Neural cell (in vitro differentiated cells): ENCODE results near the gene OVOL3. TPM values are rescaled to one million over a fixed set of nuclear protein-coding genes. Genes with fewer than 3 reads are reported as not detected.

Experiments
- H2AFZ ChIP-seq: fragments of 200-600, 300-800 bp; sonication (generic), shearing (Covaris generic); 2 replicates; pipeline ENCODE4 v1.6.0; 2014; ENCODE audit warnings: low read depth, mild to moderate bottlenecking, antibody characterized with exemption, low read length, moderate library complexity
- H3F3A ChIP-seq: fragments of 200-600 bp; shearing (Covaris generic); 2 replicates; pipeline ENCODE4 v1.6.1; 2016; ENCODE audit warnings: mild to moderate bottlenecking, moderate library complexity, mixed read lengths, antibody characterized with exemption, low read length; ENCODE audit not compliant: insufficient read depth, poor library complexity, severe bottlenecking
- H3K27ac ChIP-seq: fragments of 200-600, 300-800 bp; sonication (generic), shearing (Covaris generic); 2 replicates; pipeline ENCODE4 v1.5.1; 2014; ENCODE audit warnings: mild to moderate bottlenecking, low read length, moderate library complexity
- H3K27me3 ChIP-seq: fragments of 300-800, 200-600 bp; sonication (generic), shearing (Covaris generic); 2 replicates; pipeline ENCODE4 v1.6.0; 2014; ENCODE audit warnings: mild to moderate bottlenecking, low read depth, low read length, moderate library complexity; ENCODE audit not compliant: insufficient read depth
- H3K36me3 ChIP-seq: fragments of 300-800, 200-600 bp; sonication (generic), shearing (Covaris generic); 2 replicates; pipeline ENCODE4 v1.5.1; 2014; ENCODE audit warnings: mild to moderate bottlenecking, antibody characterized with exemption, low read length, moderate library complexity; ENCODE audit not compliant: insufficient read depth
- H3K4me2 ChIP-seq: fragments of 300-800, 200-600 bp; sonication (generic), shearing (Covaris generic); 2 replicates; pipeline ENCODE4 v1.6.0; 2014; ENCODE audit warnings: mild to moderate bottlenecking, low read length
- H3K4me3 ChIP-seq: fragments of 300-800, 200-600 bp; sonication (generic), shearing (Covaris generic); 2 replicates; pipeline ENCODE4 v1.5.1; 2014; ENCODE audit warnings: mild to moderate bottlenecking, low read length, moderate library complexity
- H3K79me2 ChIP-seq: fragments of 200-600 bp; shearing (Covaris generic); replicated peaks from 2 replicates; pipeline ENCODE4 v1.6.0; 2014; ENCODE audit warnings: mild to moderate bottlenecking, low read length, moderate library complexity; ENCODE audit not compliant: insufficient read depth
- H3K9ac ChIP-seq: fragments of 300-800, 200-600 bp; sonication (generic), shearing (Covaris generic); 2 replicates; pipeline ENCODE4 v1.6.1; 2016; ENCODE audit warnings: mild to moderate bottlenecking, low read length, mixed read lengths
- H3K9me2 ChIP-seq: fragments of 200-600 bp; shearing (Covaris generic); 2 replicates; pipeline ENCODE4 v1.6.1; 2016; ENCODE audit warnings: mild to moderate bottlenecking, low read length, mixed read lengths; ENCODE audit not compliant: insufficient read depth
- H3K9me3 ChIP-seq: fragments of 200-600, 300-800 bp; sonication (generic), shearing (Covaris generic); 2 replicates; pipeline ENCODE4 v1.6.1; 2016; ENCODE audit warnings: mild to moderate bottlenecking, mixed run types, low read length, moderate library complexity, mixed read lengths
- H4K20me1 ChIP-seq: fragments of 200-600 bp; shearing (Covaris generic); 2 replicates; pipeline ENCODE4 v1.6.1; 2016; ENCODE audit warnings: mild to moderate bottlenecking, mixed run types; ENCODE audit not compliant: insufficient read depth
- CTCF ChIP-seq: fragments of 450-650 bp; IDR thresholded peaks from 2 replicates; pipeline ENCODE4 v1.5.1; 2014; ENCODE audit warnings: antibody characterized with exemption, mild to moderate bottlenecking, moderate library complexity; ENCODE audit not compliant: poor library complexity, severe bottlenecking
- EP300 ChIP-seq: fragments of 450-650 bp; conservative IDR thresholded peaks from 2 replicates; pipeline ENCODE4 v1.6.1; 2014; ENCODE audit warnings: antibody characterized with exemption, mild to moderate bottlenecking, moderate library complexity; ENCODE audit not compliant: poor library complexity, severe bottlenecking
- EZH2 ChIP-seq: fragments of 200-600, 300-800 bp; shearing (Covaris generic), sonication (generic); IDR thresholded peaks from 2 replicates; pipeline ENCODE4 v1.6.1; 2014; ENCODE audit warnings: antibody characterized with exemption, low read length, borderline replicate concordance, mild to moderate bottlenecking; ENCODE audit not compliant: insufficient read depth, poor library complexity, severe bottlenecking
- MXI1 ChIP-seq: fragments of 450-650 bp; conservative IDR thresholded peaks from 2 replicates; pipeline ENCODE4 v1.6.1; 2014; ENCODE audit warnings: antibody characterized with exemption, mild to moderate bottlenecking; ENCODE audit not compliant: poor library complexity, severe bottlenecking
- POLR2AphosphoS5 ChIP-seq: IDR thresholded peaks from 2 replicates; pipeline ENCODE4 v1.6.1; 2012
- RAD21 ChIP-seq: fragments of 450-650 bp; conservative IDR thresholded peaks from 2 replicates; pipeline ENCODE4 v1.6.1; 2014; ENCODE audit warnings: antibody characterized with exemption, mild to moderate bottlenecking, moderate library complexity
- REST ChIP-seq: IDR thresholded peaks from 2 replicates; pipeline ENCODE4 v1.6.1; 2012; ENCODE audit warnings: borderline replicate concordance
- SMC3 ChIP-seq: fragments of 450-650 bp; conservative IDR thresholded peaks from 2 replicates; pipeline ENCODE4 v1.6.1; 2014; ENCODE audit warnings: antibody characterized with exemption, mild to moderate bottlenecking, moderate library complexity; ENCODE audit not compliant: poor library complexity
- TAF1 ChIP-seq: IDR thresholded peaks from 2 replicates; pipeline ENCODE4 v1.6.1; 2012; ENCODE audit warnings: low read depth
- polyA plus RNA-seq: library from polyadenylated mRNA; depleted of rRNA; stranded (reverse); fragments of >200 nt; gene quantifications from 2 replicates; pipeline ENCODE4 v1.2.3, GENCODE V29; 2014

The OVOL3 gene
- polyA plus RNA-seq, 1 donor from 2014 or later: not detected

- no peaks in the 10 kb centered on the region for H3K9me2 ChIP-seq
- no peaks in the 10 kb centered on the region for H4K20me1 ChIP-seq
- H3K27ac ChIP-seq: no peak within 1 kb of the TSS
- no peak within 1 kb of the TSS for H3K4me2 ChIP-seq
- no peak for TF ChIP-seq MXI1
- no peak for TF ChIP-seq EZH2
- TF ChIP-seq SMC3: no peak
- no peak for TF ChIP-seq CTCF
- TF ChIP-seq RAD21: no peak
- TF ChIP-seq EP300: no peak
- no peak for TF ChIP-seq POLR2AphosphoS5
- TF ChIP-seq TAF1: no peak
- TF ChIP-seq REST: no peak
- H3K4me3 ChIP-seq: no peak within 1 kb of the TSS
- no peaks in the 10 kb centered on the region for H3F3A ChIP-seq
- no peaks in the 10 kb centered on the region for H3K9me3 ChIP-seq
- no peaks in the 10 kb centered on the region for H3K79me2 ChIP-seq
- no peak within 1 kb of the TSS for H2AFZ ChIP-seq
- no peaks in the 10 kb centered on the region for H3K36me3 ChIP-seq
- no peaks in the 10 kb centered on the region for H3K27me3 ChIP-seq
- H3K9ac ChIP-seq: no peak within 1 kb of the TSS
Observed at GRCh38 chr19:36152352-36153091, 41.6 kb downstream of the OVOL3 start, which contains the start of gene COX7A1. Gene COX7A1 (minus strand): TSS chr19:36152447. CDS start chr19:36152407, 40 bp downstream.

- no peak overlapping the region for H3K4me2 ChIP-seq
- no peaks in the 10 kb centered on the region for H3K9me2 ChIP-seq
- H3K27me3 ChIP-seq: no peaks in the 10 kb centered on the region
- TF ChIP-seq TAF1 (no peak), EZH2 (no peak), REST (no peak), MXI1 (no peak), CTCF (no peak)
- no peaks in the 10 kb centered on the region for H3K79me2 ChIP-seq
- no peak overlapping the region for H3K27ac ChIP-seq
- H3K36me3 ChIP-seq: no peaks in the 10 kb centered on the region
- no peaks in the 10 kb centered on the region for H3K9me3 ChIP-seq
- no peak overlapping the region for H3K4me3 ChIP-seq
- H4K20me1 ChIP-seq: no peaks in the 10 kb centered on the region
- H3K9ac ChIP-seq: no peak overlapping the region
- H2AFZ ChIP-seq: no peak overlapping the region
- no peaks in the 10 kb centered on the region for H3F3A ChIP-seq
Observed at GRCh38 chr19:36153126-36153525, 42.2 kb downstream of the OVOL3 start.
